GM21786 (cell line): ENCODE results near the gene SKAP1.
"Not testable (repeated sequence)": the region's sequence is repeated elsewhere in the genome, so short reads cannot be mapped to it uniquely, and the experiment has no call there.

Experiments used
- ATAC-seq: cut with Tn5 transposase; IDR thresholded peaks from one replicate; pipeline ENCODE4 v1.9.1; 2021; ENCODE audit not compliant: unreplicated experiment

The SKAP1 gene

GRCh38 chr17:48374650-48375230, 55.3 kb downstream of the SKAP1 start:
- no peak for ATAC-seq

GRCh38 chr17:48373883-48374282, 56.1 kb downstream of the SKAP1 start:
- no peak for ATAC-seq

- no peak for ATAC-seq
Observed at GRCh38 chr17:48373130-48373830, 56.7 kb downstream of the SKAP1 start.

DNA sequence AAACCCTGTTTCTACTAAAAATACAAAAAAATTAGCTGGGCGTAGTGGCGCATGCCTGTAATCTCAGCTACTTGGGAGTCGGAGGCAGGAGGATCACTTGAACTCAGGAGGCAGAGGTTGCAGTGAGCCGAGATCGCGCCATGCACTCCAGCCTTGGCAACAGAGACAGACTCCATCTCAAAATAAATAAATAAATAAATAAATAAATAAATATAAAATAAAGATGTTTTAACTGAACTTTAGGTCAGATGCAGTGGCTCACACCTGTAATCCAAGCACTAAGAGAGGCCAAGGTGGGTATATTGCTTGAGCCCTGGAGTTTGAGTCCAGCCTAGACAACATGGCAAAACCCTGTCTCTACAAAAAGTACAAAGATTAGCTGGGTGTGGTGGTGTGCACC, 61.0 kb downstream of the SKAP1 start:
- ATAC-seq, result not testable (repeated sequence)

DNA sequence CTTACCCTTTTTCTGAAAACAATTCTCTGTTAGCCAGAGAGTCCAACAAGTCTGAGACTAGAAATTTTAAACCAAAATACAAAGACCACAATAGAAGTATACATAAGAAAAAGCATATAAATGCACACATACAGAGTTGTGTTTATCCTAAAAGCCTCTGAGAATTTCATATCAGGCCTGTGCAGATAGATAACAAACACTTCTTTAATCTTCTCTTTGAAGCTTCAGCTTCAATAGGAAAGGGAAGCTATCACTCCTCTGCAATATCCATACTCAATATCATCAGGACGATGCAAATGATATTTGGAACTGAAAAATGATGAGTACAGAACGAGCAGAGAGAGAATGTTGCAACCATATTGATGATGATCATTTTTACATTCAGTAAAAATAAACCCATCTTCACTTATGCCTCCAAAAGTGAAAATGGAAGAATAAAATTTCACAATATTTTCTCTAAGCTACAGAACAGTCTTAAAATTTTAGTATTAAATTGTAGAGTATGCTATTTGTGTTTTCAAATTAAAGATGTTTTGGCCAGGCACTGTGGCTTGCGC, 61.6 kb downstream of the SKAP1 start:
- no peak for ATAC-seq

- no peak for ATAC-seq
Observed at GRCh38 chr17:48363161-48363560, 66.9 kb downstream of the SKAP1 start.

DNA sequence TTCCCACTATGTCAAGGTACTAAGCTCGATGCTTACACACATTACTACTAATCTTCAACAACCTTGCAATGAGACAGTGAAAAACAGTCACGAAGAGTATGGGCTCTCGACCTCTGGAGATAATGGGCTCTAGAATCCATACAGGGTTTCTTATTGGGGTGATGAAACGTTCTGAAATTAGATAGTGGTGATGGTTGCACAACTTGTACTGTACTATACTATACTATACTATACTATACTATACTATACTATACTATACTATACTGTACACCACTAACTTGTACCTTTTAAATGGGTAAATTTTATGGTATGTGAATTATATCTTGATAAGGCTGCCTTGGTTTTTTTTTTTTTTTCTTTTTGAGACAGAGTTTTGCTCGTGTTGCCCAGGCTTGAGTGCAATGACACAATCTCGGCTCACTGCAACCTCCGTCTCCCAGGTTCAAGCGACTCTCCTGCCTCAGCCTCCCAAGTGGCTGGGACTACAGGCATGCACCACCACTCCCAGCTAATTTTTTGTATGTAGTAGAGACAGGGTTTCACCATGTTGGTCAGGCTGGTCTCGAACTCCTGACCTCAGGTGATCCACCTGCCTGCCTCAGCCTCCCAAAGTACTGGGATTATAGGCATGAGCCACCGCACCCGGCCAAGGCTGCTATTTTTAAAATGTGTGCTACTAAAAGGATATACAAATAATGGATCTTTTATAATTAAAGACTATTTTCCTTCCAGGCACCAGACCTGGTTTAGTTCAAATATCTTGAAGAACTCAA, 69.0 kb downstream of the SKAP1 start:
- ATAC-seq, result not testable (repeated sequence)

DNA sequence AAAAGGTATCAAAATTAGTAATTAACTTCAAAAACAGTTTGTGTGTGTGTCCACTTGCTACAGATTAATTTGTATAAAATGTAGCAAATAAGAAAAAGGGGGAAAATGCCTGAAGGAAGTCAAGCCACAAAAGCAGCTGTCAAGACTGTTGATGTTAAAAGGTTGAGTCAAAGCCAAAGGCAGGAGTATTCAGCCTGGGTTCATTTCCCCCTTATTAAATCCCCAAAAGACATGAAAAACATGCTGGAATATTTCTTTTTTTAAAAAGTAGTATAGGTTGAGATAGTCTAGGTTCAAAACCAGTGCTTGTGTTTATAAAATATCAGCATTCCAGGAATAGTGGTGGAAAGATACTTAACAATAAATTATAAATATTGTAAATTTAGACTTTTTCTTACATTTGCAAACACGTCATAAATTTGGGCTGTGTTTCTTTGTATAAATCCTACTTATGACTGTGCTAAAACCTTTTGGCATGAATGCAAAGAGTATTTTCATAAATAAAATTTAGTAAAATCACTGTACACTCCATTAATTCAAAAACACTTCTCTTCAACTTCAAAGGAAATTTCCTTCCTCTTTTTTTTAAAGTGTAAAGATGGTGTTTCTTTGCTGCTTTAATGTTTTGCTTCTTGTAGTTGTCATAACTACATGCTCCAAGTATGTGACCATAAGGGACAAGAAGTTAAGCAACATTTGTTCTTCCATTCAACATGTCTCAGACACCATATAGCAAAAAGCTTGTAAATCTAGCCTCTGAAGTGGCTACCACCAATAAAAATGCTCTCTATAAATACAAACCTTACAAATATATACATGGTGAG, 72.0 kb downstream of the SKAP1 start:
- no peak for ATAC-seq

DNA sequence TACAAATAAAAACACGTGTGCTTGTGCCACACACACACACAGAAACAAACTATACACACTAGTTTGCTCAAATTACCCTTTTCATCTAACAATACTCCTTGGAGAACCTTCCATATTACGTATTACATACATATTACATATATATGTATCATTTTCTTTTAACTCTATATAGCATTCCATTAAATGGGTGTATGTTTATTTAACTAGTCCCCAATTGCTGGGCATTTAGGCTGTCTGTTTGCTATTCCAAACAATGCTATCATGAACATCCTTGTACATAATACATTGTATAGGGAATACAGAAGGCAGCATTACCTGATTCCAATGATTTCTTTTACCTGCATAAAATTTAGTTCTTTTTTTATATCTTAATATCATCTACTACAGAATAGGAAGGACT, 73.1 kb downstream of the SKAP1 start:
- ATAC-seq, result no peak

- no peak for ATAC-seq
Observed at GRCh38 chr17:48352630-48353029, 77.4 kb downstream of the SKAP1 start.

DNA sequence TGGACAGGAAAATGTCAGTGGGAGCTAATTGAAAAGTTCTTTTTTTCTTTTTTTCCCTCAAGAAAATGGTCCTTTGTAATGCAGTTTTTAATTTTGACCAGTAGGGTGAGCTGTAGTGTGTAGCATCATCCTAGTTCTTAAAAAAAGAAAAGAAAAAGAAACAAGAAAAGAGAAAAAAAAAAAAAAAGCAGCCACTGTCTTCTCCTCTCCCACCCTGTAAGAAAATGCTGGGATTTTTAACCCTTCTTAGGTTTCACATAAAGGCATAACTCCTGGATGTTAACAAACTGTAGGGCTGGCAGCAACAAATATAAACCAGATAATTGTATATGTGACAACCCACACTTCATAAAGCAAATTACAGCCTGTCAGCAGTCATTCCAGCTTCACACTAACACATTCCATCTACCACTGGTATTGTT, 78.1 kb downstream of the SKAP1 start:
- no peak for ATAC-seq

DNA sequence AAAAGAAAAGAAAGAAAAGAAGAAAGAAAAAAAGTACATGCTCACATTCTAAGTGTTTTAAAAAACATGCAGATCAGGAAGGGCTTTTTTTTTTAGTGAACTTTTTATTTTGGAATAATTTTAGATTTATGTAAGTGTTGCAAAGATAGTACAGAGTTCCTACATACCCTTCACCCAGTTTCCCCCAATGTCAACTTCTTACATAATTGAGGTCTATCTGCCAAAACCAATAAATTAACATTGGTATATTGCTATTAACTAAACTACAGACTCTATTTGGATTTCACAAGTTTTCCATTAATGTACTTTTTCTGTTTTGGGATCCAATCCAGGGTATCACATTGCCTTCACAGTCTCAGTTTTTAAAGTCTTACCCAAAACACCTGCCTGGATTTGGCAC, 81.7 kb downstream of the SKAP1 start:
- no peak for ATAC-seq

- ATAC-seq, result no peak
Observed at GRCh38 chr17:48347177-48347576, 82.8 kb downstream of the SKAP1 start.

GRCh38 chr17:48344251-48344650, 85.8 kb downstream of the SKAP1 start:
- no peak for ATAC-seq

GRCh38 chr17:48340916-48341315, 89.1 kb downstream of the SKAP1 start:
- no peak for ATAC-seq

GRCh38 chr17:48338720-48339119, 91.3 kb downstream of the SKAP1 start:
- no peak for ATAC-seq

DNA sequence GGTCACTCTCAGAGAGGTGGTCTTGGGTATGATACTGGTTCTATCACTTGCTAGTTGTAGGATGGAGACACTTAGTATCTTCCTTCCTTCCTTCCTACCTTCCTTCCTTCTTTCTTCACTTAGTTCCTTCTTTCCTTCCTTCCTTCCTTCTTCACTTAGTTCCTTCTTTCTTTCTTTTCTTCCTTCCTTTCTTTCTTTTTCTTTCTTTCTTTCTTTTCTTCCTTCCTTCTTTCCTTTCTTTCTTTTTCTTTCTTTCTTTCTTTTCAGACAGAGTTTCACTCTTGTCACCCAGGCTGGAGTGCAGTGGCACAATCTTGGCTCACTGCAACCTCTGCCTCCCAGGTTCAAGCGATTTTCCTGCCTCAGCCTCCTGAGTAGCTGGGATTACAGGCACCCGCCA, 92.1 kb downstream of the SKAP1 start:
- ATAC-seq, result not testable (repeated sequence)

GRCh38 chr17:48336986-48337385, 93.0 kb downstream of the SKAP1 start:
- ATAC-seq, result no peak

DNA sequence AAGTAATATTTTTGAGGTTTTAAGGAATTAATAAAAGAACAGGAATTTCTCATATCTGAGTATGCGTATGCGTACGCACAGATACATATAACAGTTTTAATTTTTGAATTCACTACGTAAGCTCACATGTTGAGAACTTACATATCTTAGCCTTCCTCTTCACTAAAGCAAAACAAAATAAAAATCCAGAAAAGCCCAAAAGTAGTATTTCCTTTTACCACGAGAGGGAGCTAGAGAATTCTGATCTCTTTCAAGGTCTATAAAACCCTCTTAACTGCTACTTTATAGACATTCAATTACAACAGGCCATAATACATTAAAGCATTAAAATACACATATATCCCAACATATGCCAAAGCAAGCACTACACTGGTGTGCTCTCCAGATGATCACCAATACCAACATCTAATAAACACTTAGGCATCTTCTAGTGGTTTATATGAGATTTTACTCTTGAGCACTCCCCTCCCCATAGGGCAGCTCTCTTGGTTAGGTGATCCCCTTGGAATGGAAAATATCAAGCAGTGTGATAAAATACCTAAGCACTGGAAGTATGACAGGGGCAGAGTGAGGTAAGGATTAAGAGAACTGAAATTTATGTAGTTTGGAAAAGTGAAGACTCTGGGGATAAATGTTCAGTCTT, 94.0 kb downstream of the SKAP1 start:
- ATAC-seq, result no peak

- no peak for ATAC-seq
Observed at GRCh38 chr17:48335146-48335784, 94.7 kb downstream of the SKAP1 start.
